Type B pancreatic cell (in vitro differentiated cells): Measurements from ENCODE around the gene CTF1. TPM values are rescaled to one million over a fixed set of nuclear protein-coding genes. Genes with fewer than 3 reads are reported as not detected.

ENCODE experiments used
- DNase-seq: peaks from one replicate; pipeline ENCODE4 v3.0.0; 2021; ENCODE audit warnings: mixed read lengths; ENCODE audit not compliant: unreplicated experiment; ENCODE audit errors: extremely low spot score
- H3K27ac Mint-ChIP-seq: 2 replicates; pipeline ENCODE4 v1.8.0; 2021; ENCODE audit warnings: mild to moderate bottlenecking, mixed read lengths
- H3K27me3 Mint-ChIP-seq: 2 replicates; pipeline ENCODE4 v1.8.0; 2021; ENCODE audit warnings: mixed read lengths
- H3K36me3 Mint-ChIP-seq: 2 replicates; pipeline ENCODE4 v1.8.0; 2021; ENCODE audit warnings: mixed read lengths
- H3K4me1 Mint-ChIP-seq: one replicate; pipeline ENCODE4 v1.8.0; 2021; ENCODE audit warnings: mixed read lengths; ENCODE audit not compliant: unreplicated experiment
- H3K4me3 Mint-ChIP-seq: 2 replicates; pipeline ENCODE4 v1.8.0; 2021; ENCODE audit warnings: mild to moderate bottlenecking, mixed read lengths
- H3K9me3 Mint-ChIP-seq: 2 replicates; pipeline ENCODE4 v1.8.0; 2021; ENCODE audit warnings: mixed read lengths
- total RNA-seq: library from RNA; stranded (reverse); gene quantifications from 2 replicates; pipeline ENCODE4 v1.2.1, GENCODE V29; 2021; ENCODE audit warnings: low replicate concordance
- TF ChIP-seq, protein P1 (sequence below): fragments of 200-600 bp; sonication (generic); conservative IDR thresholded peaks from 2 replicates; pipeline ENCODE4 v1.5.0; 2021; ENCODE audit warnings: antibody characterized with exemption, mild to moderate bottlenecking

The CTF1 gene
- total RNA-seq, 1 donor from 2014 or later: 3.1 TPM

DNA sequence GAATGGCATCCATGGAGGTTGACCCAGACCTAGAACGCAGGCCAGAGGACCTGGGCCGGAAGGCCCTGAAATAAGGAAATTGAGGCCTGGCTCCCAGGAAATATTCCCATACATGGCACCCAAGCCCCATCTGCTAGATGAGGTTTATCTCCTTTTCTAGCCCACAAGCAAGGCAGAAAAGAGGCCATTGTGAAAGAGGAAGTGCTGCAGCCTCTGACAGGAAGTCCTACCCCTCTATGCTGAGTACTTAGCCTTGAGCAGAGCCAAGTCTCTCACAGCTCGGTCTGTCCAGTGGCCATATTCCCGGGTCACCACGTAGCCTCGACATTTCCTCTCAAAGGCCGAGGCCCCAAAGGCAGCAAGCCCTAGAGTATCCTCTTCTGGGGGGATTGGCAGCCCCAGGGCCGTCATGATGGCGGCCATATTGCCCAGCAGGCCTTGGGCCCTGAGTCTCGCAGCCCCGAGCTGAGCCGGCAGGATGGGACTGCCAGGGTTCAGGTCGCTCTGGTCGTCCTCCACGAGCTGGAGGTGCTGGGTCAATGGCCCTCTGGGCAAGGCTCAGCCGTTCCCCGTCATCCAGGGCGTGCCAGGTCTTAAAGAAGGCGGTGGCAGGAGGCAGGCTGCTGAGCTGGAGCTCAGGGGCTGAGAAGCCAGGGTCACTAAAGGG lies 7.8 kb downstream of the CTF1 start:
- H3K4me1 Mint-ChIP-seq: peaks cover 13% of the 10 kb centered on the region
- TF ChIP-seq, protein P1, sequence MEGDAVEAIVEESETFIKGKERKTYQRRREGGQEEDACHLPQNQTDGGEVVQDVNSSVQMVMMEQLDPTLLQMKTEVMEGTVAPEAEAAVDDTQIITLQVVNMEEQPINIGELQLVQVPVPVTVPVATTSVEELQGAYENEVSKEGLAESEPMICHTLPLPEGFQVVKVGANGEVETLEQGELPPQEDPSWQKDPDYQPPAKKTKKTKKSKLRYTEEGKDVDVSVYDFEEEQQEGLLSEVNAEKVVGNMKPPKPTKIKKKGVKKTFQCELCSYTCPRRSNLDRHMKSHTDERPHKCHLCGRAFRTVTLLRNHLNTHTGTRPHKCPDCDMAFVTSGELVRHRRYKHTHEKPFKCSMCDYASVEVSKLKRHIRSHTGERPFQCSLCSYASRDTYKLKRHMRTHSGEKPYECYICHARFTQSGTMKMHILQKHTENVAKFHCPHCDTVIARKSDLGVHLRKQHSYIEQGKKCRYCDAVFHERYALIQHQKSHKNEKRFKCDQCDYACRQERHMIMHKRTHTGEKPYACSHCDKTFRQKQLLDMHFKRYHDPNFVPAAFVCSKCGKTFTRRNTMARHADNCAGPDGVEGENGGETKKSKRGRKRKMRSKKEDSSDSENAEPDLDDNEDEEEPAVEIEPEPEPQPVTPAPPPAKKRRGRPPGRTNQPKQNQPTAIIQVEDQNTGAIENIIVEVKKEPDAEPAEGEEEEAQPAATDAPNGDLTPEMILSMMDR: no peak
- no peak overlapping the region for H3K4me3 Mint-ChIP-seq
- no peak overlapping the region for H3K27ac Mint-ChIP-seq
- no peaks in the 10 kb centered on the region for H3K27me3 Mint-ChIP-seq
- DNase-seq: no peak
- no peaks in the 10 kb centered on the region for H3K36me3 Mint-ChIP-seq
- no peaks in the 10 kb centered on the region for H3K9me3 Mint-ChIP-seq

DNA sequence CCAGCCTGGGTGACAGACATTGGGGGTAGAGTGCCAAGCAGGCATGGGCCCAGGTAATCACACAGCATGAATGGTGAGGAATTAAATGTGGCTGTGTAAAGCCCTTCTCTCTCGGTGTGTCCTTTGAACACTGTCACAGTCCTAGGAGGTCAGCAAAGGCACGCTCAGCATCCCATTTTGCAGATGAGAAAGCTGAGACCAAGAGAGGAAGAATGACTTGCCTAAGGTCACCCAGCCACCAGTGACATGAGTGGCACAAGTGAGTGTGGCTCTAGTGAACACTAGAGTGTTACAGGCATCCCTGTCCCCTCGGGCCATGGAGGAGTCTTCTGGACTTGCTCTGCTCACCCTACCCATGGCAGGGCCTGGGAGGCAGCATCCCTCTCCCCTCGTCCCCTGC lies 10.7 kb downstream of the CTF1 start:
- H3K4me3 Mint-ChIP-seq: no peak overlapping the region
- H3K36me3 Mint-ChIP-seq: no peaks in the 10 kb centered on the region
- peaks cover 13% of the 10 kb centered on the region for H3K4me1 Mint-ChIP-seq
- DNase-seq: no peak
- TF ChIP-seq, protein P1: no peak
- no peak overlapping the region for H3K27ac Mint-ChIP-seq
- H3K9me3 Mint-ChIP-seq: no peaks in the 10 kb centered on the region
- no peaks in the 10 kb centered on the region for H3K27me3 Mint-ChIP-seq

- no peak overlapping the region for H3K4me3 Mint-ChIP-seq
- no peak for DNase-seq
- TF ChIP-seq, protein P1: no peak
- no peaks in the 10 kb centered on the region for H3K36me3 Mint-ChIP-seq
- peaks cover 4% of the 10 kb centered on the region for H3K4me1 Mint-ChIP-seq
- no peaks in the 10 kb centered on the region for H3K27me3 Mint-ChIP-seq
- no peaks in the 10 kb centered on the region for H3K9me3 Mint-ChIP-seq
- H3K27ac Mint-ChIP-seq: no peak overlapping the region
Observed at GRCh38 chr16:30910427-30911029, 14.1 kb downstream of the CTF1 start.

- TF ChIP-seq, protein P1: no peak
- H3K4me3 Mint-ChIP-seq: no peak overlapping the region
- no peaks in the 10 kb centered on the region for H3K27me3 Mint-ChIP-seq
- no peaks in the 10 kb centered on the region for H3K9me3 Mint-ChIP-seq
- H3K36me3 Mint-ChIP-seq: no peaks in the 10 kb centered on the region
- DNase-seq: no peak
- peaks cover 4% of the 10 kb centered on the region for H3K4me1 Mint-ChIP-seq
- H3K27ac Mint-ChIP-seq: no peak overlapping the region
Observed at GRCh38 chr16:30912794-30913412, 16.5 kb downstream of the CTF1 start.

DNA sequence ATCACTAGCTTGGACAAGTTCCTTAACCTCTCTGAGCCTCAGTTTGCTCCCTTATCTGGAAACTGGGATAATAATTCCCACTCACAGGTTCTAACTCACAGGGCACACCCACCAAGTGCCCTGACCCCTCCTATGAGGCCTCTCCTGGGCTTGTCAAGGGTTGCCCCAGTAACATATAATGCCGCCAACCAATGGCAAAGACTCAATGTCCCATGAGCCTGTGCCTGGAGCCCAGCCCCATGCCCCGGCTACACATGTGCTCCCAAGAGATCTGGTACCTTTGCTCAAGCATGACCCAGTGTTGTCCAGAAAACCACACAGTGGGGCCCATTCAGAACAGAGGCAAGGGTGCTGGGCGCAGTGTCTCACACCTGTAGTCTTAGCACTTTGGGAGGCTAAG lies 18.4 kb downstream of the CTF1 start:
- TF ChIP-seq, protein P1: no peak
- H3K4me1 Mint-ChIP-seq: no peaks in the 10 kb centered on the region
- no peaks in the 10 kb centered on the region for H3K9me3 Mint-ChIP-seq
- no peaks in the 10 kb centered on the region for H3K27me3 Mint-ChIP-seq
- DNase-seq: no peak
- H3K4me3 Mint-ChIP-seq: no peak overlapping the region
- H3K27ac Mint-ChIP-seq: no peak overlapping the region
- no peaks in the 10 kb centered on the region for H3K36me3 Mint-ChIP-seq
